GM19035 (cell line): ENCODE measurements around the gene TXNL1.
"Not testable (repeated sequence)": the region's sequence is repeated elsewhere in the genome, so short reads cannot be mapped to it uniquely, and the experiment has no call there.

Experiments used
- ATAC-seq: cut with Tn5 transposase; IDR thresholded peaks from one replicate; pipeline ENCODE4 v1.9.1; 2021; ENCODE audit not compliant: unreplicated experiment

Gene TXNL1

GRCh38 chr18:56638232-56639103, at the start of gene TXNL1:
Gene TXNL1 (minus strand): TSS chr18:56638592. CDS start chr18:56638440, 152 bp downstream.
- peak; percentile 95 for ATAC-seq

- no peak for ATAC-seq
Observed at GRCh38 chr18:56684277-56684676, 45.9 kb upstream of the TXNL1 start.

- ATAC-seq: no peak
Observed at GRCh38 chr18:56678836-56679565, 40.6 kb upstream of the TXNL1 start.

- ATAC-seq: no peak
Observed at GRCh38 chr18:56676639-56677038, 38.2 kb upstream of the TXNL1 start.

- no peak for ATAC-seq
Observed at GRCh38 chr18:56672981-56673380, 34.6 kb upstream of the TXNL1 start.

- no peak for ATAC-seq
Observed at GRCh38 chr18:56672391-56672790, 34.0 kb upstream of the TXNL1 start.

GRCh38 chr18:56662902-56663301, 24.5 kb upstream of the TXNL1 start:
- ATAC-seq: no peak

- ATAC-seq: no peak
Observed at GRCh38 chr18:56662502-56662901, 24.1 kb upstream of the TXNL1 start.

- ATAC-seq: no peak
Observed at GRCh38 chr18:56662063-56662408, 23.6 kb upstream of the TXNL1 start.

- ATAC-seq: no peak
Observed at GRCh38 chr18:56661360-56662062, 23.1 kb upstream of the TXNL1 start.

GRCh38 chr18:56660655-56661054, 22.3 kb upstream of the TXNL1 start:
- ATAC-seq: no peak

- no peak for ATAC-seq
Observed at GRCh38 chr18:56659111-56659510, 20.7 kb upstream of the TXNL1 start.

- no peak for ATAC-seq
Observed at GRCh38 chr18:56658261-56658660, 19.9 kb upstream of the TXNL1 start.

- not testable (repeated sequence) for ATAC-seq
Observed at GRCh38 chr18:56654280-56654679, 15.9 kb upstream of the TXNL1 start.

GRCh38 chr18:56652802-56653201, 14.4 kb upstream of the TXNL1 start:
- ATAC-seq: no peak

- no peak for ATAC-seq
Observed at GRCh38 chr18:56651771-56652092, 13.3 kb upstream of the TXNL1 start.

GRCh38 chr18:56650944-56651770, 12.8 kb upstream of the TXNL1 start, which contains the start of gene WDR7:
Gene WDR7 (plus strand): TSS chr18:56651359. CDS start chr18:56672516, 21,157 bp downstream.
- peak; percentile 98 for ATAC-seq

GRCh38 chr18:56649996-56650395, 11.6 kb upstream of the TXNL1 start:
- no peak for ATAC-seq

GRCh38 chr18:56647951-56648893, 9.8 kb upstream of the TXNL1 start:
- no peak for ATAC-seq

GRCh38 chr18:56647071-56647470, 8.7 kb upstream of the TXNL1 start:
- no peak for ATAC-seq
